ENCODE results near the gene OR5L2. TPM values are rescaled to one million over a fixed set of nuclear protein-coding genes. Genes with fewer than 3 reads are reported as not detected.
"Not testable (repeated sequence)": the region's sequence is repeated elsewhere in the genome, so short reads cannot be mapped to it uniquely, and the experiment has no call there.

Gene OR5L2
- total RNA-seq: not detected

DNA sequence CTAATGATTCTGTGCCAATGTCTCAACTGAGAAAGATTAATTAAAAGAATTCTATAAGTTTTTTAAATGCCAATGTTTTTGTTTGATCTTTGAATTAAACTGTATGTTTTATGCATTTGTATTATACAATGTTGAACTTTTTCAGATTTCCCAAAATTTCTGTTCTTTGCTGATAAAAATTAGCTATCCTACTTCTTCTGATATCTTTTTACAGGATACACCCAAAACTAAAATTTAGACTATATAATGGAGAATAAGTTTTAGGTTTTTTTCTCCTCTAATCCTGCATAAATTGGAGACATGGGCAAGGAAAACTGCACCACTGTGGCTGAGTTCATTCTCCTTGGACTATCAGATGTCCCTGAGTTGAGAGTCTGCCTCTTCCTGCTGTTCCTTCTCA is at the start of gene OR5L2:
TSS of gene OR5L2 (plus strand) at position 301 of the 400 bp plus-strand sequence. CDS start at position 301, 0 bp downstream.
- DNase-seq: no peak

DNA sequence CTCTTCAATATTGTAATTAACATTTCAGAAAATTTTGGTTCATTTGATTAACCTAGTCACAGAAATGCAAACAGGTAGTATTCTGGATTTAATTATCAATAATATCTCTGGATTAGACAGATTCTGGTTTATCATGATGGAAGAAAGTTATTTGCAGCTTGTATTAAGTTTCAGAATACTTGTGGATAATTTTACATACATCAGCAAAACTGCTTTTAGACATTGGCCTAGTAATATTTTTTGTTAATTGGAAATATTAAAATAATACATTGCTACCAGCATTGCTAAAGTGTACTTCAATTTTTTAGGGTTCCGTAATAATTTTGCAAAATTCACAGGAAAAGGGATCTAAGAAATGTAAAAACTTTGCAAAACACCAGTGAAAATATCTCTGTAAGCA is 35.4 kb upstream of the OR5L2 start:
- DNase-seq: no peak

DNA sequence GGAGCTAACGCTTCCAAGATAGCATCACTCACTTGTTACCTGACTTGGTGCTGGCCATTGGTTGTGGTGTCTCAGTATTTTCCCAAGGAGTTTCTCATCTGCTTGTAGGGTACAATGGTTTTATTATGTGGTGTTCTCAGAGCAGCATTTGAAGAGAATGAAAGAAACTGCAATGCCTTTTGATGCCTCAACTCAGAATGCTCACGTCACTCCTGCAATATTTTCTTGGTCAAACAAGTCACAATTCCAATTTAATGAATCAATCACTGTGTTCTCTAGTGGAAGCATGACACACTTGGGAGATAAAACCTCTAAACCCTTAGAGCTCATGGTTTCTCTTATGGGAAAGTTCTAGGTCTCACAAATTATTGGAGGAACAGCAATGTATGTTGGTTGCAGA is 33.7 kb upstream of the OR5L2 start:
- DNase-seq: no peak

DNA sequence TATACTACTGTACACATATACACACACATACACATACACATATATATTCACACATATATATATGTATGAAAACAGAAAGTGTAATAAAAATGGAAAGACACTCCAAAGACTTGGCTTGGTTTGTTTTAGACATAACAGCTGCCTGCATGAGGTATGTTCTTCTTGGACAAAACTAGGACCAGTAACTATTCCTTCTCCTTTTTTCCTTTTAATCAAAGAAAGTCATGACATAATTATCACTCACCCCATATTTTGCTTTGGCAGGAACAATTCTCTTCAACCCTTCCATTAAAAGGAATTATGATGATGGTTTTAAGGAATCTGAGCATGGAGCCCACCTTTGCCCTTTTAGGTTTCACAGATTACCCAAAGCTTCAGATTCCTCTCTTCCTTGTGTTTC is 31.8 kb upstream of the OR5L2 start, which contains the start of gene OR5D14:
TSS of gene OR5D14 (plus strand) at position 301 of the 400 bp plus-strand sequence. CDS start at position 301, 0 bp downstream.
- DNase-seq: no peak

DNA sequence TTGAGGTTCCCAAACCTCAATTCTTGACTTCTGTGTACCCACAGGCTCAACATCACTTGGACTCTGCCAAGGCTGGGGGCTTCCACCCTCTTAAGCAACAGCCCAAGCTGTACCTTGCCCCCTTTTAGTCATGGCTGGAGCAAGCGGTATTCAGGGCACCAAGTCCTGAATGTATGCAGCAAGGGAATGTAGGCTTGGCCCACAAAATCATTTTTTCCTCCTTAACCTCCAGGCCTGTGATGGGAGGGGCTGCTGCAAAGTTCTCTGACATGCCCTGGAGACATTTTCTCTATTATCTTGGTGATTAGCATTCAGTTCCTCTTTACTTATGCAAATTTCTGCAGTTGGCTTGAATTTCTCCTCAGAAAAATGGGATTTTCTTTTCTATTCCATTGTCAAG is 20.8 kb upstream of the OR5L2 start:
- DNase-seq: no peak

DNA sequence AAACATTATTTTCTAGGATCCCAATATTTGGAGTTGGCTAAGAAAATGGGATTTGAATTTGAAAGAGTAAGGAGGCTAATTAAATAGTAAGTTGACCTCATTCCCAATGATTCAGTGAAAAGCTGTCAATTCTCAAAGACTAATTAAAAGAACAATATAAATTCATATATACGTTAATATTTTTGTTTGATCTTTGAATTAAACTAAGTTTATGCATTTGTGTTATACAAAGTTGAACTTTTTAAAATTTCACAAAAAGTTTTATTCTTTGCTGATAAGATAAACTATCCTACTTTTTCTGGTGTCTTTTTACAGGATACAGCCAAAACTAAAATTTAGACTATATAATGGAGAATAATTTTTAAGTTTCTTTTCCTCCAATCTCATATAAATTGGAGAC is 16.0 kb upstream of the OR5L2 start, which contains the start of gene OR5L1:
TSS of gene OR5L1 (plus strand) at position 301 of the 400 bp plus-strand sequence. CDS start 100 bp downstream, outside the sequence.
- DNase-seq: no peak

DNA sequence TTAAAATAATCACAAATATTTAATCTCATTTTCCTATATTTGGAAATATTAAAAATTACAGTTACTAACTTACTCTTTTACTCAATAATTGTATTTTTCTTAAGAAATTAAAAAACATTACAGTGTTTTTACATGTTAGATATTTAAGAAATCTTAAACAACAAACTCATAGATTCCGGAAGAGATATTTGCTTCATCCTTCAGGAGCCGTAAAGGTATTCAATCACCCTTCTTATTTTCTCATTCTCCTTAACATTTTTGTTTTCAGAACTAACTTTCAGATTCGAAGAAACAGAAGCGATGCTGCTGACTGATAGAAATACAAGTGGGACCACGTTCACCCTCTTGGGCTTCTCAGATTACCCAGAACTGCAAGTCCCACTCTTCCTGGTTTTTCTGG is 7.7 kb upstream of the OR5L2 start, which contains the start of gene OR5D18:
TSS of gene OR5D18 (plus strand) at position 301 of the 400 bp plus-strand sequence. CDS start at position 301, 0 bp downstream.
- no peak for DNase-seq

DNA sequence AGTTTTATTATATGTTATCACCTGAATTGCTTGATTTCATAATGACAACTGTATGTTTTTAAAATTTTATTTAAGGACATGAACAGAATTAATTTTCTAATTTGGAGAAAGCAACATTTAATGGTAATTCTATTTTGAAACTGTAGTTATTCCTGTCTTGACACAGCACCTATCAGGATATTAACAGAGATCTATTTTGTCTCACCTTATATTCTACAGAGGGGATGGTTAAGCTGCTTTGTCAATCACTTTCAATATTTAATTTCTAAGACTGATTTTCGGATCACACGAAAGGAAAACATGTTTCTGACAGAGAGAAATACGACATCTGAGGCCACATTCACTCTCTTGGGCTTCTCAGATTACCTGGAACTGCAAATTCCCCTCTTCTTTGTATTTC is 11.4 kb downstream of the OR5L2 start, which contains the start of gene OR5D16:
TSS of gene OR5D16 (plus strand) at position 301 of the 400 bp plus-strand sequence. CDS start at position 301, 0 bp downstream.
- DNase-seq: no peak

DNA sequence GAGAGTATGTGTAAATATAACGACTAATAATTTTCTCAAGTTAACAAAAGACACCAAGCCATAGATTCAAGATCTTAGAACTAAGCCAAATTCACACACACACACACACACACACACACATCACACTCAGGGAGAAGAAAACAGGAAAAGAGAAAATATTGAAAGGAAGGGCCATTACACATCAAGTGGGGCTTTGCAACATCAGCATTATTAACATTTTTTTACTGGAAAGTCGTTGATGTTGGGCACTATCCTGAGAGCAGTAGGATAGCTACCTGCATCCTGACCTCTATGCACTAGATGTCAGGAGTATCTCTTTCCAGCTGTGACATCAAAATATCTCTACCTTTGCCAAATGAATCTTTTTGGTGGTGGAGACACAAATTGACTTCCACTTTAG is 20.4 kb downstream of the OR5L2 start:
- no peak for DNase-seq

DNA sequence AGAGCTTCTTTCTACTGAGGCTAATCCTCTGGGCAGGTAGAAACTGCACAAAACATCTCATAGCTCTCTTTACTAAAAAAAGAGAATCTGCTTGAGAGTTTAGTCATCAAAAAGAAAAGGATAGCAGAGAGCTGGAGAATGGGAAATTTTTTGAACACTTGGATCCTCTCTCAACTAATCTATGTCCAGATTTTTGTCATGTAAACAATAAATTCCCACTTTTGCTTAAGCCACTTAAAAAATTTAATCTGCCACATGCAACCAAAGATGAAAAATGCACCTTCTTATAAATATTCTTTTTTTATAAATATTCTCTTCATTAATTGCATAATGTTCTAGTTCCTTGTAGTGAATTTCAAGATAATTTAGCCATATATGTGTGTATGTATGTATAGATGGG is 22.0 kb downstream of the OR5L2 start:
- no peak for DNase-seq

DNA sequence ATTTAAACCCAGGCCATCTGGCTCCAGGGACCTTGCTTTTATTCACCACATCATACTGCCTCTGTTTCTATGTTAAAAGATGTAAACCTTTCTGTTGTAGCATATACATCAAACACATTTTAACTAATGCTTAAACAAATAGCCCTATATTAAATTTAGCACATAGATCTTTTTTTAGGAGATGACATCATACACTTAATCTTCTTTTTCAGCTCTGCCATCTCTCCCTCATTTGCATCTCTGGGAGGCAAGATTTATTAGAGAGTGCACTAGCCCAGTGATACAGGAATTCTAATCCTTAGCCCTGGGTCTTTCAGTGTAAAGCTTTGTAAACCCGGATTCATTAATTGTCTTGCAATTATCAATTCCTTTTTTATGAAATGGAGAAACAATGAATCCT is 25.1 kb downstream of the OR5L2 start:
- no peak for DNase-seq

DNA sequence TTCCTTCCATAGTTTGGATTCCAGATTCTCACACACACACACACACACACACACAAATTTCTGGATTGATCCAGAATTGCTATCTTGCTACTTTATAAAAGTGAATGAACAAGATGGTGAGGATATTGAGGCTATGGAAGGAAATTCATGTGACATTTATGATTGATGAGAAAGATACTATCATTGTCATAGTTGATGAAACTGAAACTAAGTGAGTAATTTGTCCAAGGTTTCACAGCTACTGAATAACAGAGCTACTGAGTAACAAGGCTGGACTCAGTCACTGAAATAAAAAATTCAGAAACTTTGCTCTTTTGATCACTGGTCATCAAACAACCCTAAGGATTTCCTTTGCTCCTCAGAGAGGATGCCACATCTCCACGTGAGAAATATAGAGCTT is 27.7 kb downstream of the OR5L2 start:
- no peak for DNase-seq

DNA sequence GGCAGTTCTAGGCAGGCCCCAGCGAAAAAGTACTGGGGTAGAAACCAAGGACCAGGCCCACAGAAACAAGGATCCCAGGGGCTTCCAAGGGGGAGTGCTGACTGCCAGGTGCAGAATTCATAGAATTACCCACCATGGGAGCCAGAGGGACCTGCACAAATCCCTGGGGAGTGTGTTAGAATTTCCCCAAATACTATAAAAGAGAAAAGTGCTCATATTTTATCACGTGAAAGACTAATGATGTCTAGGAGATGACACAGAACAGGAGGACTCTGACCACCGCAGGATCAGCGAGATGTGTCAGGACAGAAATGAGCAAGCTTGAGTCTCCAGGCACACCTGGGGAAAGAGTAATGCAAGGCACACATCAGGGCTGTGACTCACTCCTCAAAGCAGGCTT is 40.3 kb downstream of the OR5L2 start:
- DNase-seq: not testable (repeated sequence)

DNA sequence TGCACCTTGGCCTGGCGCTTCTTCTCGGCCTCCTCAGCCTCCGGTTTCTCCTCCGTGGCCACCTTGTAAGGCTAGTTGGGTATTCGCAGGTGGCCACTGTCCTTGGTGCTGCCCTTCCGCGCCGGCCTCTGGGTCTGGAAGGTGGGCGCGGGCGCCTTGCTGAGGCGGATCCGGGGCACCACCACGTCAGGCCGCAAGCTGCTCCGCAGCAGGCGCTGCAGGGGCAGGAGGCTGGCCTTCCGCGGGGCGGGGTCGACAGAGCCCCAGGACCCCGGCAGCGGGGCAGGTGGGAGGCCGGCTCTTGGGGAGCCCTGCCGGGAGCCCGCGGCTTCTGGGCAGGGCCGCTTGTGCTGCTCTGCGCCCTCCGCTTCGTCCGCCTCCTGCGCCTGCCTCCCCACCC is 45.7 kb downstream of the OR5L2 start:
- not testable (repeated sequence) for DNase-seq

DNA sequence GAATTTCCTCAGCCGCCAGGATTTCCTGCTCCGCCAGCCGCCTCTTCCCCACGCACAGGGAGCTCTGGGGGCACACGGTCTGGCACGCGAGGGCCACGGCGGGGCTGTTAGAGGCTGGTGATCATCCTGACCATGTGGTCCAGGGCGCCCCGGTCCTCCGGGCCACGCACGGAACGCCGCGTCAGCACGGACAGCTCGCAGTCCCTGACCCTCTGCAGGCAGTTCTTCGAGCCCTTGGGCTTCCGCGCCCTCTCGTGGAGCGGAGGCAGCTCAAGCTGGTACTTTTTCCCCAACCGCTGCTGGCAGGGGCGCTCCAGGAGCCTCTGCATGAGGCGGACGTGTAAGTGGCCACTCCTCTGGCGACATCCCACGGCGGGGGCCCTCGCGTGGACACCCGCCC is 46.1 kb downstream of the OR5L2 start:
- DNase-seq: not testable (repeated sequence)

Small RNAs within 50 kb of the gene (small RNA-seq; reads per million reads assigned to genes)
- gene AC036111.3 (ENCODE audit: low replicate concordance): not detected

Other genes with a start within 250 kb of the OR5L2 start
- gene OR4C11, start 219.6 kb upstream of the OR5L2 start, total RNA-seq: not detected
- not detected for gene OR4P4, start 192.1 kb upstream of the OR5L2 start, total RNA-seq
- not detected for gene OR4S2, start 178.9 kb upstream of the OR5L2 start, total RNA-seq
- gene OR4C6, start 165.0 kb upstream of the OR5L2 start, total RNA-seq: not detected
- not detected for gene OR5D13, start 53.8 kb upstream of the OR5L2 start, total RNA-seq
- gene OR5D14, start 31.7 kb upstream of the OR5L2 start, total RNA-seq: not detected
- gene OR5L1, start 15.9 kb upstream of the OR5L2 start, total RNA-seq: not detected
- gene OR5D18, start 7.6 kb upstream of the OR5L2 start, total RNA-seq: not detected
- gene OR5D16, start 11.5 kb downstream of the OR5L2 start, total RNA-seq: not detected
- not detected for gene TRIM51, start 56.1 kb downstream of the OR5L2 start, total RNA-seq
- gene OR5W2, start 87.4 kb downstream of the OR5L2 start, total RNA-seq: not detected
- not detected for gene OR5I1, start 109.2 kb downstream of the OR5L2 start, total RNA-seq
- gene OR10AG1, start 142.7 kb downstream of the OR5L2 start, total RNA-seq: not detected
- not detected for gene OR5F1, start 167.4 kb downstream of the OR5L2 start, total RNA-seq
- not detected for gene OR5AS1, start 200.4 kb downstream of the OR5L2 start, total RNA-seq